Nephron progenitor cell (in vitro differentiated cells): ENCODE data around the gene POP7.

Experiments used
- DNase-seq: peaks from one replicate; pipeline ENCODE4 v3.0.0; 2021
- H3K27ac Mint-ChIP-seq: 2 replicates; pipeline ENCODE4 v1.8.0; 2021; ENCODE audit warnings: mild to moderate bottlenecking, moderate library complexity, mixed read lengths
- H3K27me3 Mint-ChIP-seq: 2 replicates; pipeline ENCODE4 v1.8.0; 2021; ENCODE audit warnings: mild to moderate bottlenecking, low read depth, mixed read lengths; ENCODE audit not compliant: poor library complexity
- H3K36me3 Mint-ChIP-seq: 2 replicates; pipeline ENCODE4 v1.8.0; 2021; ENCODE audit warnings: low read depth, mixed read lengths
- H3K4me1 Mint-ChIP-seq: 2 replicates; pipeline ENCODE4 v1.8.0; 2021; ENCODE audit warnings: mixed read lengths
- H3K4me3 Mint-ChIP-seq: 2 replicates; pipeline ENCODE4 v1.8.0; 2021; ENCODE audit warnings: mild to moderate bottlenecking, moderate library complexity, mixed read lengths
- H3K9me3 Mint-ChIP-seq: 2 replicates; pipeline ENCODE4 v1.8.0; 2021; ENCODE audit warnings: mild to moderate bottlenecking, moderate library complexity, mixed read lengths
- CTCF ChIP-seq: fragments of 200-600 bp; sonication (generic); IDR thresholded peaks from 2 replicates; pipeline ENCODE4 v1.5.0; 2021; ENCODE audit warnings: antibody characterized with exemption

Gene POP7

GRCh38 chr7:100736671-100737070, 30.8 kb downstream of the POP7 start:
- Mint-ChIP-seq H3K4me3 (no peak overlapping the region), H3K27me3 (peaks cover 25% of the 10 kb centered on the region), H3K9me3 (peaks cover 9% of the 10 kb centered on the region), H3K27ac (no peak overlapping the region), H3K4me1 (no peaks in the 10 kb centered on the region), H3K36me3 (no peaks in the 10 kb centered on the region)
- no peak for TF ChIP-seq CTCF
- no peak for DNase-seq

- Mint-ChIP-seq H3K4me3 (no peak overlapping the region), H3K27me3 (peaks cover 14% of the 10 kb centered on the region), H3K36me3 (peaks cover 8% of the 10 kb centered on the region), H3K4me1 (no peaks in the 10 kb centered on the region), H3K27ac (no peak overlapping the region), H3K9me3 (peaks cover 28% of the 10 kb centered on the region)
- no peak for TF ChIP-seq CTCF
- no peak for DNase-seq
These were observed 34.0 kb downstream of the POP7 start for GRCh38 chr7:100739934-100740333.

DNA sequence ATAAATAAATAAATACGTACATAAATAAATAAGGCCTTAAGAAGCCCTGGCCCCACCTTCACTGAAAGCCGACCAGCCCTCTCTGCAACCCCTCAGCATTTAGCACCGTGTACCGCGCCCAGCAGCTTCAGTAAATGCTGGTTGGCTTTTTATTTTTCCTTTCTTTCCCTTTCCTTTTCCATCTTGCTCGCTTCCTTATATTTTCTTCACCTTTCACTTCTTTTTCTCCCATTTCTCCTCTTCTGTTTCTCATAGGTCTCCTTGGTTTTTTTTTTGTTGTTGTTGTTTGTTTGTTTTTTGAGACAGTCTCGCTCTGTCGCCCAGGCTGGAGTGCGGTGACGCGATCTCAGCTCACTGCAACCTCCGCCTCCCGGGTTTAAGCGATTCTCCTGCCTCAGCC, 38.7 kb downstream of the POP7 start:
- Mint-ChIP-seq H3K4me3 (no peak overlapping the region), H3K27ac (no peak overlapping the region), H3K9me3 (peaks cover 28% of the 10 kb centered on the region), H3K27me3 (peaks cover 24% of the 10 kb centered on the region), H3K36me3 (peaks cover 8% of the 10 kb centered on the region), H3K4me1 (no peaks in the 10 kb centered on the region)
- DNase-seq, result no peak
- no peak for TF ChIP-seq CTCF

GRCh38 chr7:100745184-100745583, 39.3 kb downstream of the POP7 start:
- Mint-ChIP-seq H3K4me1 (no peaks in the 10 kb centered on the region), H3K9me3 (peaks cover 23% of the 10 kb centered on the region), H3K27ac (no peak overlapping the region), H3K27me3 (peaks cover 22% of the 10 kb centered on the region), H3K36me3 (peaks cover 8% of the 10 kb centered on the region), H3K4me3 (no peak overlapping the region)
- DNase-seq, result no peak
- no peak for TF ChIP-seq CTCF

DNA sequence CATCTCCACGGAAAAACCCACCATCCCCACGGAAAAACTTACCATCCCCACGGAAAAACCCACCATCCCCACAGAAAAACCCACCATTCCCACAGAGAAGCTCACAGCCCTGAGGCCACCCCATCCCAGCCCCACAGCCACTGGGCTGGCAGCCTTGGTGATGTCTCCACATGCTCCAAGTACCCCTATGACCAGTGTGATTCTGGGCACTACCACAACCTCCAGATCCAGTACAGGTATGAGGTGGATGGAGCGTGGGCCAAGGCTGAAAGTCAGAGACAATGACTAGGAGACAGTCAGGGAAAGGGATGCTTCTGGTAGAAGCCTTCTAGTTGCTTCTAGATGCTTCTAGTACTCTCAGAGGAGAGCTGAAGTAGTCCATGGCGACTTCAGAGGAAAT, 47.1 kb downstream of the POP7 start:
- H3K4me3 Mint-ChIP-seq, result no peak overlapping the region
- H3K4me1 Mint-ChIP-seq, result no peaks in the 10 kb centered on the region
- no peaks in the 10 kb centered on the region for H3K9me3 Mint-ChIP-seq
- no peak for DNase-seq
- H3K36me3 Mint-ChIP-seq, result no peaks in the 10 kb centered on the region
- H3K27me3 Mint-ChIP-seq, result peaks cover 50% of the 10 kb centered on the region
- TF ChIP-seq CTCF, result no peak
- no peak overlapping the region for H3K27ac Mint-ChIP-seq

DNA sequence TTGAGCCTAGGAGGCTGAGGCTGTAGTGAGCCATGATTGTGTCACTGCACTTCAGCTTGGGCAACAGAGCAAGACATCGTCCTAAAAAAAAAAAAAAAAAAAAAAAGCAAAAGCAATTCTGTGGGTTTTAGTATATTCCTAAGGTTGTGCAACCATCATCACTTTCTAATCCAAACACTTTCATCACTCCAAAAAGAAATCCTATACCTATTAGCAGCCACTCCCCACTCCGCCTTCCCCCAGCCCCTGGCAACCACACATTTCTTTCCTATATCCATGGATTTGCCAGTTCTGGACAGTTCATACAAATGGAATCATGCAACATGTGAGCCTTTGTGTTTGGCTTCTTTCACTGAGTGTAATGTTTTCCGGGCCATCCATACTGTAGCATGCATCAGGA, 47.8 kb downstream of the POP7 start:
- Mint-ChIP-seq H3K27me3 (peaks cover 45% of the 10 kb centered on the region), H3K27ac (no peak overlapping the region), H3K9me3 (no peaks in the 10 kb centered on the region), H3K36me3 (no peaks in the 10 kb centered on the region), H3K4me3 (no peak overlapping the region), H3K4me1 (no peaks in the 10 kb centered on the region)
- no peak for TF ChIP-seq CTCF
- no peak for DNase-seq
